HepG2 (cell line): Measurements from ENCODE around the gene CITED4. TPM values are rescaled to one million over a fixed set of nuclear protein-coding genes. Genes with fewer than 3 reads are reported as not detected.

Experiments used
- ATAC-seq: fragments of 200-7000 bp; cut with Tn5 transposase; 3 replicates; pipeline ENCODE4 v1.9.1; 2020; ENCODE audit warnings: mild to moderate bottlenecking, moderate library complexity
- BruUV-seq: library from RNA; stranded (reverse); fragments of 400-500 nt; replicated peaks from 2 replicates; lab custom pipeline; 2021; lab: Mats Ljungman, UMichigan
- CTCF ChIA-PET: fragments of 300-600 bp; formaldehyde crosslinking; extraction: SDS; loops from one replicate; lab custom pipeline; 2021; ENCODE audit warnings: low total read pairs, inconsistent platforms, low intra/inter-chr PET ratio; lab: Yijun Ruan, JAX
- POLR2A ChIA-PET: fragments of 350-600 bp; sonication (Branson Sonifier 250); formaldehyde crosslinking; loops from one replicate; lab custom pipeline; 2020; ENCODE audit warnings: antibody characterized with exemption, inconsistent platforms; lab: Yijun Ruan, JAX
- DNase-seq: peaks from one replicate; pipeline ENCODE4 v3.0.0-alpha.2; 2015; ENCODE audit warnings: low spot score
- FAIRE-seq: peaks from 3 replicates; lab custom pipeline; 2011; peaks lifted over from hg19 to GRCh38; lab: Jason Lieb, UNC
- H2AFZ ChIP-seq: one replicate; pipeline ENCODE4 v1.6.1; 2011; ENCODE audit warnings: low read length, inconsistent platforms
- H3K27ac ChIP-seq: fragments of 300-600 bp; 3 replicates; pipeline ENCODE4 v1.8.0; 2011; ENCODE audit warnings: mixed run types, mild to moderate bottlenecking, mixed read lengths, low read length, inconsistent platforms; ENCODE audit not compliant: insufficient read depth; ENCODE audit errors: extremely low read length
- H3K27me3 ChIP-seq, 2 experiments: fragments of 200-600 bp in 1 of 2; 2 replicates in 1 of 2; 3 replicates in 1 of 2; pipeline versions ENCODE4 v1.6.0 to v1.8.0; 2011; ENCODE audit warnings: low read length in 2 of 2, mild to moderate bottlenecking in 2 of 2, moderate library complexity in 2 of 2, inconsistent platforms in 1 of 2; ENCODE audit not compliant: insufficient read depth in 2 of 2, control insufficient read depth in 1 of 2
- H3K36me3 ChIP-seq, 2 experiments: fragments of 200-600 bp in 1 of 2; replicated peaks in 1 of 2; 2 replicates in 1 of 2; 3 replicates in 1 of 2; pipeline versions ENCODE4 v1.5.1 to v1.8.0; 2011; ENCODE audit warnings: low read length in 2 of 2, inconsistent platforms in 1 of 2; ENCODE audit not compliant: insufficient read depth in 2 of 2, control insufficient read depth in 1 of 2
- H3K4me1 ChIP-seq: 2 replicates; pipeline ENCODE4 v1.5.1; 2012; ENCODE audit warnings: low read length, inconsistent platforms; ENCODE audit not compliant: insufficient read depth
- H3K4me2 ChIP-seq: 2 replicates; pipeline ENCODE4 v1.6.0; 2011; ENCODE audit warnings: low read depth, low read length, inconsistent platforms
- H3K4me3 ChIP-seq, 3 experiments: fragments of 200-600 bp in 1 of 3; sonication (generic), shearing (Covaris generic) in 1 of 3; replicated peaks in 1 of 3; 2 replicates each; pipeline ENCODE4 v1.5.1; 2011 to 2016; ENCODE audit warnings: low read length in 3 of 3, inconsistent platforms in 2 of 3, low read depth in 2 of 3, mild to moderate bottlenecking in 2 of 3, control low read depth in 1 of 3, mixed read lengths in 1 of 3; ENCODE audit not compliant: insufficient read depth in 1 of 3
- H3K79me2 ChIP-seq: one replicate; pipeline ENCODE4 v1.6.1; 2011; ENCODE audit warnings: low read length, inconsistent platforms; ENCODE audit not compliant: insufficient read depth
- H3K9ac ChIP-seq: 2 replicates; pipeline ENCODE4 v1.6.0; 2011; ENCODE audit warnings: mild to moderate bottlenecking, low read depth, low read length, inconsistent platforms; ENCODE audit not compliant: insufficient read depth
- H3K9me3 ChIP-seq: 2 replicates; pipeline ENCODE4 v1.5.1; 2012; ENCODE audit warnings: mild to moderate bottlenecking, low read length
- H4K20me1 ChIP-seq: 2 replicates; pipeline ENCODE4 v1.6.0; 2011; ENCODE audit warnings: inconsistent platforms, mild to moderate bottlenecking, low read length, moderate library complexity; ENCODE audit not compliant: insufficient read depth
- ARID5B ChIP-seq: IDR thresholded peaks from 2 replicates; pipeline ENCODE4 v1.4.0; 2020; ENCODE audit warnings: mild to moderate bottlenecking, missing genetic modification reagents
- BCL6 ChIP-seq: IDR thresholded peaks from 2 replicates; pipeline ENCODE4 v1.6.1; 2016; ENCODE audit warnings: missing genetic modification reagents, missing compliant biosample characterization
- CAMTA2 ChIP-seq: sonication (generic); formaldehyde crosslinking; IDR thresholded peaks from 2 replicates; pipeline ENCODE4 v1.4.0; 2020; ENCODE audit warnings: mild to moderate bottlenecking, missing genetic modification reagents, borderline replicate concordance
- CC2D1A ChIP-seq: sonication (generic); formaldehyde crosslinking; IDR thresholded peaks from 2 replicates; pipeline ENCODE4 v1.8.1; 2023; ENCODE audit warnings: mild to moderate bottlenecking, missing genetic modification reagents
- CREB3 ChIP-seq: sonication (generic); formaldehyde crosslinking; IDR thresholded peaks from 2 replicates; pipeline ENCODE4 v1.5.0; 2020; ENCODE audit warnings: missing genetic modification reagents
- ELK4 ChIP-seq: sonication (generic); formaldehyde crosslinking; IDR thresholded peaks from 2 replicates; pipeline ENCODE4 v1.9.0; 2021; ENCODE audit warnings: missing genetic modification reagents, borderline replicate concordance
- GTF2F1 ChIP-seq: fragments of 150-350 bp; IDR thresholded peaks from 2 replicates; pipeline ENCODE4 v1.6.1; 2014; ENCODE audit warnings: low read length
- HMG20B ChIP-seq: conservative IDR thresholded peaks from 2 replicates; pipeline ENCODE4 v1.6.1; 2016; ENCODE audit warnings: missing genetic modification reagents, missing compliant biosample characterization
- KAT8 ChIP-seq: IDR thresholded peaks from 2 replicates; pipeline ENCODE4 v1.6.1; 2016; ENCODE audit warnings: missing genetic modification reagents, missing compliant biosample characterization
- PCBP1 ChIP-seq: fragments of 200-400 bp; formaldehyde crosslinking; IDR thresholded peaks from 2 replicates; pipeline ENCODE4 v1.6.1; 2017; ENCODE audit warnings: mild to moderate bottlenecking, low read depth, low read length, borderline replicate concordance
- SOX13 ChIP-seq, 3 experiments: fragments of 450-650 bp in 1 of 3; sonication (generic) in 1 of 3; formaldehyde crosslinking in 1 of 3; IDR thresholded peaks in 2 of 3; conservative IDR thresholded peaks in 1 of 3; 2 replicates each; pipeline versions ENCODE4 v1.5.0 to v1.6.1; 2016 to 2020; ENCODE audit warnings: antibody characterized with exemption in 1 of 3, mild to moderate bottlenecking in 1 of 3, missing compliant biosample characterization in 1 of 3, missing genetic modification reagents in 1 of 3, moderate library complexity in 1 of 3
- SOX5 ChIP-seq: IDR thresholded peaks from 2 replicates; pipeline ENCODE4 v1.6.1; 2016; ENCODE audit warnings: borderline replicate concordance
- ZNF124 ChIP-seq: sonication (generic); formaldehyde crosslinking; IDR thresholded peaks from 2 replicates; pipeline ENCODE4 v1.4.0; 2020; ENCODE audit warnings: missing genetic modification reagents
- ZNF724P ChIP-seq: sonication (generic); formaldehyde crosslinking; IDR thresholded peaks from 2 replicates; pipeline ENCODE4 v1.8.0; 2022; ENCODE audit warnings: missing genetic modification reagents, borderline replicate concordance
- ZNF737 ChIP-seq: sonication (generic); formaldehyde crosslinking; IDR thresholded peaks from 2 replicates; pipeline ENCODE4 v1.5.0; 2020; ENCODE audit warnings: missing genetic modification reagents, mild to moderate bottlenecking, borderline replicate concordance
- ZSCAN22 ChIP-seq: sonication (generic); formaldehyde crosslinking; IDR thresholded peaks from 2 replicates; pipeline ENCODE4 v1.4.0; 2020; ENCODE audit warnings: mild to moderate bottlenecking, missing genetic modification reagents
- WGBS: methylation state at CpG from one replicate; pipeline ENCODE4 v1.1.6; 2017; ENCODE audit warnings: low lambda C conversion rate; 5-methylcytosine and 5-hydroxymethylcytosine counted together
- in situ Hi-C: cut with HindIII; loops from 2 replicates; pipeline ENCODE4 v1.10.0; 2017; ENCODE audit warnings: low pct_unique_long_range_greater_than_20kb; ENCODE audit not compliant: extremely low pct_ligation_motif_present
- intact Hi-C: fragments of 100-400 bp; cut with micrococcal nuclease; formaldehyde crosslinking; loops from one replicate; pipeline ENCODE4 v1.10.0; 2022; ENCODE audit not compliant: unreplicated experiment
- polyA plus RNA-seq, 8 experiments: library from polyadenylated mRNA; depleted of rRNA in 3 of 8; stranded (reverse) in 7 of 8; unstranded in 1 of 8; fragments of >200 nt; fragmentation: Illumina TruSeq in 4 of 8; extraction: Trizol in 4 of 8; gene quantifications; 2 replicates each; pipeline versions ENCODE4 v1.2.1 to v1.2.3, GENCODE V29; 2011 to 2016; ENCODE audit warnings: low read depth in 4 of 8, missing spikeins in 1 of 8, mixed read lengths in 1 of 8; ENCODE audit not compliant: insufficient read depth in 1 of 8
- total RNA-seq, 5 experiments: library from RNA; depleted of rRNA; stranded (reverse); fragments of >200 nt; fragmentation: Illumina TruSeq; extraction: Trizol; gene quantifications; 2 replicates each; pipeline ENCODE4 v1.2.3, GENCODE V29; 2016; ENCODE audit warnings: low read depth in 1 of 5

Gene CITED4
- total and polyA plus RNA-seq, 2 of the 13 experiments (the other 11 are each of a cell fraction or from before 2014, with no cell fraction given) = 1.5 to 9.9 TPM

- POLR2A ChIA-PET = interaction anchor here (0.9 to 1.1 kb wide), 2 partner anchors 45 to 46 kb away, joined by 3 to 4 read pairs; partner anchors contain the start of gene CITED4
- TF ChIP-seq ARID5B = peak; percentile 35; the same call in 1 of the 2 replicates
- TF ChIP-seq PCBP1 = no peak
- TF ChIP-seq ZNF724P (CRISPR knock-in tag) = no peak
- TF ChIP-seq GTF2F1 = no peak
- no peak for TF ChIP-seq CC2D1A
- 0 out of 2 replicates have a peak, but pooled peaks have one; percentile 16 for TF ChIP-seq KAT8
- TF ChIP-seq SOX13 (IDR thresholded peaks at IDR 0.05) = no peak
- 0 out of 4 replicates have a peak, but pooled peaks of 1 of the 2 experiments have one; percentile 39 for TF ChIP-seq SOX13 (CRISPR knock-in tag; conservative IDR thresholded peaks at IDR 0.05 in 1 of 2, IDR thresholded peaks at IDR 0.05 in 1 of 2)
- TF ChIP-seq CAMTA2 (CRISPR knock-in tag) = no peak
- TF ChIP-seq HMG20B (CRISPR knock-in tag) = no peak
- TF ChIP-seq BCL6 (CRISPR knock-in tag) = peak; percentile 74
- TF ChIP-seq ELK4 (CRISPR knock-in tag) = no peak
- TF ChIP-seq ZSCAN22 (CRISPR knock-in tag) = no peak
- TF ChIP-seq SOX5 (CRISPR knock-in tag) = peak; percentile 42; the same call in 1 of the 2 replicates
- no peak for TF ChIP-seq CREB3
- TF ChIP-seq ZNF124 (CRISPR knock-in tag) = no peak
- no peak for TF ChIP-seq ZNF737 (CRISPR knock-in tag)
Measured at GRCh38 chr1:40906781-40907400, 44.7 kb upstream of the CITED4 start.

More at GRCh38 chr1:40906781-40907400, 44.7 kb upstream of the CITED4 start:
- in situ Hi-C loops (no loop called here), intact Hi-C loops (no loop called here)
- 6% methylated on average over 3 of the region's 3 CpGs for WGBS
- peak; percentile 48 for DNase-seq
- Histone ChIP-seq H3K4me1 (peaks cover 39% of the 10 kb centered on the region), H3K4me3 (no peak overlapping the region), H3K27ac (no peak overlapping the region), H2AFZ (no peak overlapping the region), H3K9me3 (no peaks in the 10 kb centered on the region), H3K9ac (no peak overlapping the region), H3K79me2 (no peaks in the 10 kb centered on the region), H4K20me1 (no peaks in the 10 kb centered on the region), H3K36me3 (no peaks in the 10 kb centered on the region), H3K27me3 (no peaks in the 10 kb centered on the region; a peak in 2 of 5 replicates), H3K4me2 (peak overlapping the region; percentile 15; the same call in 1 of the 2 replicates)
- no peak; the same call in 2 of the 3 replicates for ATAC-seq
- no TSS peak for BruUV-seq
- CTCF ChIA-PET = no interaction called here
- no peak for FAIRE-seq
